ENCODE measurements around the gene PHKA2.
"Not testable (repeated sequence)": the region's sequence is repeated elsewhere in the genome, so short reads cannot be mapped to it uniquely, and the experiment has no call there.

The PHKA2 gene

GRCh38 chrX:18847901-18848300 is 136.0 kb downstream of the PHKA2 start:
- not testable (repeated sequence) for DNase-seq

Data from NCI-H187 treated with DMSO at 0.1 percent for 48 hours (cell line).